Effector memory CD8-positive, alpha-beta T cell (primary cell): Measurements from ENCODE around the gene OR6J1.
"Not testable (repeated sequence)": the region's sequence is repeated elsewhere in the genome, so short reads cannot be mapped to it uniquely, and the experiment has no call there.

Experiments
- ATAC-seq: fragments of 150-1000 bp; cut with Tn5 transposase; replicated peaks from 2 replicates; pipeline ENCODE4 v1.10.0; 2021; ENCODE audit warnings: mild to moderate bottlenecking, moderate library complexity
- DNase-seq, 3 experiments: peaks; one replicate each; pipeline ENCODE4 v3.0.0; 2021
- H3K27ac Mint-ChIP-seq, 2 donors: one replicate each; pipeline ENCODE4 v1.8.0; 2022; ENCODE audit warnings: mild to moderate bottlenecking in 2 of 2, mixed read lengths in 2 of 2, moderate library complexity in 2 of 2
- H3K27me3 Mint-ChIP-seq, 2 donors: one replicate each; pipeline ENCODE4 v1.8.0; 2022; ENCODE audit warnings: mixed read lengths in 2 of 2
- H3K36me3 Mint-ChIP-seq: one replicate; pipeline ENCODE4 v1.8.0; 2022; ENCODE audit warnings: mild to moderate bottlenecking, moderate library complexity, mixed read lengths; ENCODE audit not compliant: insufficient read depth
- H3K4me1 Mint-ChIP-seq, 2 donors: one replicate each; pipeline ENCODE4 v1.8.0; 2022; ENCODE audit warnings: low read depth in 2 of 2, mixed read lengths in 2 of 2
- H3K4me3 Mint-ChIP-seq, 2 donors: one replicate each; pipeline ENCODE4 v1.8.0; 2022; ENCODE audit warnings: mild to moderate bottlenecking in 2 of 2, mixed read lengths in 2 of 2, moderate library complexity in 2 of 2
- H3K9me3 Mint-ChIP-seq, 2 donors: one replicate each; pipeline ENCODE4 v1.8.0; 2022; ENCODE audit warnings: mixed read lengths in 2 of 2
- total RNA-seq, 9 experiments: gene quantifications; one replicate each; lab custom pipeline; 2026; lab: John Stamatoyannopoulos, UW

Gene OR6J1
- total RNA-seq: 0 to 0.07 (median 0) reads per million in 9 experiments

GRCh38 chr14:22644305-22644635, at the start of gene OR6J1:
Gene OR6J1 (minus strand): TSS chr14:22644352. CDS start chr14:22634811, 9,541 bp downstream.
- DNase-seq: no peak
- Mint-ChIP-seq H3K9me3 (no peaks in the 10 kb centered on the region), H3K27me3 (peaks cover 10 to 16% of the 10 kb centered on the region in 2 donors), H3K27ac (no peak within 1 kb of the TSS), H3K4me3 (no peak within 1 kb of the TSS), H3K36me3 (no peaks in the 10 kb centered on the region), H3K4me1 (no peaks in the 10 kb centered on the region)
- no peak for ATAC-seq

GRCh38 chr14:22692194-22692593, 48.0 kb upstream of the OR6J1 start:
- Mint-ChIP-seq H3K27ac (no peak overlapping the region), H3K36me3 (no peaks in the 10 kb centered on the region), H3K9me3 (peaks cover 0 to 3% of the 10 kb centered on the region in 2 donors), H3K4me3 (no peak overlapping the region), H3K27me3 (peaks cover 65 to 75% of the 10 kb centered on the region in 2 donors), H3K4me1 (no peaks in the 10 kb centered on the region)
- no peak for ATAC-seq
- no peak for DNase-seq

GRCh38 chr14:22691171-22691570, 47.0 kb upstream of the OR6J1 start:
- Mint-ChIP-seq H3K27me3 (peaks cover 71 to 83% of the 10 kb centered on the region in 2 donors), H3K4me3 (no peak overlapping the region), H3K27ac (no peak overlapping the region), H3K36me3 (no peaks in the 10 kb centered on the region), H3K4me1 (no peaks in the 10 kb centered on the region), H3K9me3 (peaks cover 0 to 3% of the 10 kb centered on the region in 2 donors)
- no peak for ATAC-seq
- DNase-seq: no peak

- Mint-ChIP-seq H3K4me3 (no peak overlapping the region), H3K27ac (no peak overlapping the region), H3K9me3 (peaks cover 0 to 3% of the 10 kb centered on the region in 2 donors), H3K36me3 (no peaks in the 10 kb centered on the region), H3K4me1 (no peaks in the 10 kb centered on the region), H3K27me3 (peaks cover 77 to 86% of the 10 kb centered on the region in 2 donors)
- DNase-seq: no peak
- no peak for ATAC-seq
These were observed 45.0 kb upstream of the OR6J1 start for GRCh38 chr14:22689199-22689598.

- H3K27me3 Mint-ChIP-seq: peaks cover 77 to 86% of the 10 kb centered on the region in 2 donors
- H3K9me3 Mint-ChIP-seq, H3K4me3 Mint-ChIP-seq, H3K4me1 Mint-ChIP-seq, H3K27ac Mint-ChIP-seq, H3K36me3 Mint-ChIP-seq, DNase-seq, ATAC-seq: not testable (repeated sequence)
These were observed 43.8 kb upstream of the OR6J1 start for GRCh38 chr14:22687969-22688368.

DNA sequence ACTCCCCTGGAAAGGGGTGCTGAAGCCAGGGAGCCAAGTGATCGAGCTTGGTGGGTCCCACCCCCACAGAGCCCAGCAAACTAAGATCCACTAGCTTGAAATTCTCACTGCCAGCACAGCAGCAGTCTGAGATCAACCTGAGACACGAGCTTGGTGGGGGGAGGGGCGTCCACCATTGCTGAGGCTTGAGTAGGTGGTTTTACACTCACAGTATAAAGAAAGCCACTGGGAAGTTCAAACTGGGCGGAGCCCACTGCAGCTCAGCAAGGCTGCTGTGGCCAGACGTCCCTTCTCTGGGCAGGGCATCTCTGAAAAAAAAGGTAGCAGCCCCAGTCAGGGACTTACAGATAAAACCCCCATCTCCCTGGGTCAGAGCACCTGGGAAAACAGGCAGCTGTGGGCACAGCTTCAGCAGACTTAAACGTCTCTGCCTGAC, 42.0 kb upstream of the OR6J1 start:
- not testable (repeated sequence) for H3K27ac Mint-ChIP-seq, H3K9me3 Mint-ChIP-seq, ATAC-seq, DNase-seq, H3K4me1 Mint-ChIP-seq, H3K4me3 Mint-ChIP-seq, H3K36me3 Mint-ChIP-seq
- peaks cover 76% of the 10 kb centered on the region in 2 donors for H3K27me3 Mint-ChIP-seq

DNA sequence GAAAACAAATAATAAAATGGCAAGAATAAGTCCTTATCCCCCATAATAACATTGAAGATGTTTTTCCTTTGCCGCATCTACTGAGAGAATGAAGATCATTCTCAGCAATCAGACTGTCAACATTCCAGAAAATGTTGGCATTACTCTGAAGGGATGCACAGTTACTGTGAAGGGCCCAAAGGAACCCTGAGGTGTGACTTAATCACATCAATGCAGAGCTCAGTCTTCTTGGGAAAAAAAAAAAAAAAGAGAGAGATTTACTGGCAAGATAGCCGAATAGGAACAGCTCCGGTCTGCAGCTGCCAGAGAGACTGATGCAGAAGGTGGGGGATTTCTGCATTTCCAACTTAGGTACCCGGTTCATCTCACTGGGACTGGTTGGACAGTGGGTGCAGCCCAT, 41.3 kb upstream of the OR6J1 start:
- no peak overlapping the region for H3K4me3 Mint-ChIP-seq
- peaks cover 68 to 69% of the 10 kb centered on the region in 2 donors for H3K27me3 Mint-ChIP-seq
- no peaks in the 10 kb centered on the region for H3K4me1 Mint-ChIP-seq

DNA sequence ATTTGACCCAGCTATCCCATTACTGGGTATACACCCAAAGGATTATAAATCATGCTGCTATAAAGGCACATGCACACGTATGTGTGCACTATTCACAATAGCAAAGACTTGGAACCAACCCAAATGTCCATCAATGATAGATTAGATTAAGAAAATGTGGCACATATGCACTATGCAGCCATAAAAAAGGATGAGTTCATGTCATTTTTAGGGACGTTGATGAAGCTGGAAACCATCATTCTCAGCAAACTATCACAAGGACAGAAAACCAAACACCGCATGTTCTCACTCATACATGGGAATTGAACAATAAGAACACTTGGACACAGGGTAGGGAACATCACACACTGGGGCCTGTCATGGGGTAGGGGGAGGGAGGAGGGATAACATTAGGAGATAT, 39.3 kb upstream of the OR6J1 start:
- H3K36me3 Mint-ChIP-seq, H3K4me1 Mint-ChIP-seq, H3K27ac Mint-ChIP-seq, DNase-seq, H3K9me3 Mint-ChIP-seq, ATAC-seq, H3K4me3 Mint-ChIP-seq: not testable (repeated sequence)
- peaks cover 75 to 76% of the 10 kb centered on the region in 2 donors for H3K27me3 Mint-ChIP-seq

More for the DNA sequence above, 41.3 kb upstream of the OR6J1 start:
- Mint-ChIP-seq H3K27ac (no peak overlapping the region), H3K9me3 (peaks cover 0 to 2% of the 10 kb centered on the region in 2 donors), H3K36me3 (no peaks in the 10 kb centered on the region)
- ATAC-seq: no peak
- no peak for DNase-seq

- ATAC-seq (no peak), DNase-seq (no peak)
- no peaks in the 10 kb centered on the region for H3K4me1 Mint-ChIP-seq
- no peak overlapping the region for H3K27ac Mint-ChIP-seq
- H3K27me3 Mint-ChIP-seq: peaks cover 43 to 46% of the 10 kb centered on the region in 2 donors
- H3K36me3 Mint-ChIP-seq: no peaks in the 10 kb centered on the region
- H3K9me3 Mint-ChIP-seq: no peaks in the 10 kb centered on the region
- H3K4me3 Mint-ChIP-seq: no peak overlapping the region
These were observed 34.1 kb upstream of the OR6J1 start for GRCh38 chr14:22678221-22678620.

- not testable (repeated sequence) for H3K4me1 Mint-ChIP-seq, DNase-seq, H3K36me3 Mint-ChIP-seq, ATAC-seq, H3K9me3 Mint-ChIP-seq, H3K4me3 Mint-ChIP-seq, H3K27ac Mint-ChIP-seq
- peaks cover 36 to 39% of the 10 kb centered on the region in 2 donors for H3K27me3 Mint-ChIP-seq
These were observed 33.4 kb upstream of the OR6J1 start for GRCh38 chr14:22677551-22677950.

GRCh38 chr14:22671622-22672021, 27.5 kb upstream of the OR6J1 start:
- no peak for DNase-seq
- Mint-ChIP-seq H3K27ac (no peak overlapping the region), H3K36me3 (no peaks in the 10 kb centered on the region), H3K4me3 (no peak overlapping the region), H3K4me1 (no peaks in the 10 kb centered on the region), H3K27me3 (peaks cover under 1 to 3% of the 10 kb centered on the region in 2 donors), H3K9me3 (no peaks in the 10 kb centered on the region)
- no peak for ATAC-seq

- no peak for ATAC-seq
- H3K36me3 Mint-ChIP-seq: no peaks in the 10 kb centered on the region
These were observed 24.7 kb upstream of the OR6J1 start for GRCh38 chr14:22668863-22669262.

GRCh38 chr14:22668417-22668816, 24.3 kb upstream of the OR6J1 start:
- Mint-ChIP-seq H3K27ac (no peak overlapping the region), H3K36me3 (no peaks in the 10 kb centered on the region), H3K4me3 (no peak overlapping the region), H3K27me3 (no peaks in the 10 kb centered on the region), H3K9me3 (no peaks in the 10 kb centered on the region), H3K4me1 (no peaks in the 10 kb centered on the region)
- no peak for DNase-seq
- ATAC-seq: no peak

More at GRCh38 chr14:22668863-22669262, 24.7 kb upstream of the OR6J1 start:
- H3K4me3 Mint-ChIP-seq: no peak overlapping the region
- no peaks in the 10 kb centered on the region for H3K4me1 Mint-ChIP-seq
- H3K27me3 Mint-ChIP-seq: no peaks in the 10 kb centered on the region
- DNase-seq: no peak
- no peak overlapping the region for H3K27ac Mint-ChIP-seq
- no peaks in the 10 kb centered on the region for H3K9me3 Mint-ChIP-seq

- ATAC-seq: no peak
- Mint-ChIP-seq H3K27ac (no peak overlapping the region), H3K36me3 (no peaks in the 10 kb centered on the region), H3K9me3 (no peaks in the 10 kb centered on the region), H3K4me3 (no peak overlapping the region), H3K27me3 (no peaks in the 10 kb centered on the region), H3K4me1 (no peaks in the 10 kb centered on the region)
- DNase-seq: no peak
These were observed 23.7 kb upstream of the OR6J1 start for GRCh38 chr14:22667881-22668280.
